ENCODE results near the gene PTX3. TPM values are rescaled to one million over a fixed set of nuclear protein-coding genes. Genes with fewer than 3 reads are reported as not detected.

The PTX3 gene
- total and polyA plus RNA-seq, 10 of the 15 experiments (the other 5 are each of a cell fraction or from before 2014, with no cell fraction given): 0.03 to 0.11 (median 0.06) TPM; not detected in 7

GRCh38 chr3:157408499-157409149 lies 28.0 kb upstream of the PTX3 start:
- intact Hi-C loops (cut with micrococcal nuclease; ENCODE audit: unreplicated experiment) (no loop called here), in situ Hi-C loops (cut with MboI) (no loop called here)
- Histone ChIP-seq H3K79me2 (ENCODE audit: control insufficient read depth, insufficient read depth, low read length) (no peaks in the 10 kb centered on the region), H3K36me3 (ENCODE audit: control insufficient read depth in 2 of 2, insufficient read depth in 2 of 2, low read length in 1 of 2) (no peaks in the 10 kb centered on the region), H3K27me3 (replicated peaks in 1 of 2; ENCODE audit: control insufficient read depth in 2 of 2, insufficient read depth in 2 of 2, low read length in 1 of 2) (no peaks in the 10 kb centered on the region), H4K20me1 (ENCODE audit: control insufficient read depth, insufficient read depth) (no peaks in the 10 kb centered on the region), H3K9ac (ENCODE audit: control insufficient read depth, insufficient read depth, low read length) (no peak overlapping the region), H3K4me2 (ENCODE audit: control insufficient read depth, insufficient read depth) (no peak overlapping the region), H3K9me3 (replicated peaks; ENCODE audit: control insufficient read depth, insufficient read depth, low read length) (no peaks in the 10 kb centered on the region), H3K4me3 (no peak overlapping the region), H3K4me1 (ENCODE audit: control insufficient read depth, insufficient read depth, low read length) (no peaks in the 10 kb centered on the region), H2AFZ (ENCODE audit: control insufficient read depth, low read depth, low read length) (no peak overlapping the region), H3K27ac (ENCODE audit: control insufficient read depth, insufficient read depth) (no peak overlapping the region)
- CTCF ChIA-PET: no interaction called here
- 0% methylated on average over 4 of the region's 4 CpGs for WGBS (ENCODE audit: insufficient coverage, insufficient replicate concordance, low lambda C conversion rate, missing lambda C conversion rate)
- TF ChIP-seq ZBED1 (IDR thresholded peaks at IDR 0.05; ENCODE audit: borderline replicate concordance): no peak
- RAD21 ChIA-PET (ENCODE audit: unreplicated experiment): no interaction called here
- no peak for FAIRE-seq
- POLR2A ChIA-PET: no interaction called here
- ATAC-seq: no peak
- no TSS peak for BruUV-seq (replicated peaks)
- SMC1A ChIA-PET (ENCODE audit: uncharacterized antibody, unreplicated experiment): no interaction called here
- no peak for DNase-seq (ENCODE audit: low read depth, low spot score)

GRCh38 chr3:157409516-157409915 lies 27.1 kb upstream of the PTX3 start:
- in situ Hi-C loops (cut with MboI): no loop called here
- BruUV-seq (replicated peaks): no TSS peak

More at GRCh38 chr3:157409516-157409915, 27.1 kb upstream of the PTX3 start:
- Histone ChIP-seq H3K36me3 (ENCODE audit: control insufficient read depth in 2 of 2, insufficient read depth in 2 of 2, low read length in 1 of 2) (no peaks in the 10 kb centered on the region), H3K4me3 (no peak overlapping the region), H3K27ac (ENCODE audit: control insufficient read depth, insufficient read depth) (no peak overlapping the region), H3K79me2 (ENCODE audit: control insufficient read depth, insufficient read depth, low read length) (no peaks in the 10 kb centered on the region), H3K27me3 (replicated peaks in 1 of 2; ENCODE audit: control insufficient read depth in 2 of 2, insufficient read depth in 2 of 2, low read length in 1 of 2) (no peaks in the 10 kb centered on the region), H4K20me1 (ENCODE audit: control insufficient read depth, insufficient read depth) (no peaks in the 10 kb centered on the region), H2AFZ (ENCODE audit: control insufficient read depth, low read depth, low read length) (no peak overlapping the region), H3K4me1 (ENCODE audit: control insufficient read depth, insufficient read depth, low read length) (no peaks in the 10 kb centered on the region), H3K9ac (ENCODE audit: control insufficient read depth, insufficient read depth, low read length) (no peak overlapping the region), H3K9me3 (replicated peaks; ENCODE audit: control insufficient read depth, insufficient read depth, low read length) (no peaks in the 10 kb centered on the region), H3K4me2 (ENCODE audit: control insufficient read depth, insufficient read depth) (no peak overlapping the region)
- ChIA-PET RAD21 (ENCODE audit: unreplicated experiment) (no interaction called here), SMC1A (ENCODE audit: uncharacterized antibody, unreplicated experiment) (no interaction called here), POLR2A (no interaction called here), CTCF (no interaction called here)
- no peak for TF ChIP-seq GATAD2B (conservative IDR thresholded peaks at IDR 0.05; ENCODE audit: low read depth)
- TF ChIP-seq E2F8 (IDR thresholded peaks at IDR 0.05; ENCODE audit: low read depth, partially characterized antibody): no peak
- TF ChIP-seq POLR2A (IDR thresholded peaks at IDR 0.05; ENCODE audit: low read depth, low read length): no peak
- intact Hi-C loops (cut with micrococcal nuclease; ENCODE audit: unreplicated experiment): no loop called here
- WGBS (ENCODE audit: insufficient coverage, insufficient replicate concordance, low lambda C conversion rate, missing lambda C conversion rate): 0% methylated on average over 2 of the region's 2 CpGs
- FAIRE-seq: no peak
- ATAC-seq: no peak
- no peak for DNase-seq (ENCODE audit: low read depth, low spot score)
